HG02623 (cell line): ENCODE data around the gene PLPP2.

ENCODE experiments used
- ATAC-seq: cut with Tn5 transposase; IDR thresholded peaks from one replicate; pipeline ENCODE4 v1.9.1; 2021; ENCODE audit warnings: moderate library complexity; ENCODE audit not compliant: unreplicated experiment

The PLPP2 gene

GRCh38 chr19:317710-318508 lies 26.7 kb upstream of the PLPP2 start:
- ATAC-seq: no peak

DNA sequence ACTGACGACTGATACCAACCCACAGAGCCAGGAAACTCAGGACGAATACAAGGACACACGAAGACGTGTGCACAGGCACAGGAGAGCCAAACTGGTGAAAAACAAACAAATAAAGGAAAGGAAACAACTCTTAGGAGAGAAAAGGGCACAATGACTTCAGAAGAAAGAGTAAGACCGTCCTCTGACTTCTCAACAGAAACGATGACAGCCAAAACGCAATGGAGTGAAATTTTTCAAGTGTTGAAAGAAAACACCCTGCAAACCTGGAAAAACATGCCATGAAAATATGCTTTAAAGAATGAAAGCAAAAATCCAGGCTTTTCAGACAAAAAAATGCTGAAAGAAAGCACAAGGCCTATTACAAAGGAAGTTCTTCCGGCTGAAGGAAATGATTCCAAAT lies 24.6 kb upstream of the PLPP2 start:
- ATAC-seq: no peak

GRCh38 chr19:313988-314815 lies 23.0 kb upstream of the PLPP2 start:
- no peak for ATAC-seq

DNA sequence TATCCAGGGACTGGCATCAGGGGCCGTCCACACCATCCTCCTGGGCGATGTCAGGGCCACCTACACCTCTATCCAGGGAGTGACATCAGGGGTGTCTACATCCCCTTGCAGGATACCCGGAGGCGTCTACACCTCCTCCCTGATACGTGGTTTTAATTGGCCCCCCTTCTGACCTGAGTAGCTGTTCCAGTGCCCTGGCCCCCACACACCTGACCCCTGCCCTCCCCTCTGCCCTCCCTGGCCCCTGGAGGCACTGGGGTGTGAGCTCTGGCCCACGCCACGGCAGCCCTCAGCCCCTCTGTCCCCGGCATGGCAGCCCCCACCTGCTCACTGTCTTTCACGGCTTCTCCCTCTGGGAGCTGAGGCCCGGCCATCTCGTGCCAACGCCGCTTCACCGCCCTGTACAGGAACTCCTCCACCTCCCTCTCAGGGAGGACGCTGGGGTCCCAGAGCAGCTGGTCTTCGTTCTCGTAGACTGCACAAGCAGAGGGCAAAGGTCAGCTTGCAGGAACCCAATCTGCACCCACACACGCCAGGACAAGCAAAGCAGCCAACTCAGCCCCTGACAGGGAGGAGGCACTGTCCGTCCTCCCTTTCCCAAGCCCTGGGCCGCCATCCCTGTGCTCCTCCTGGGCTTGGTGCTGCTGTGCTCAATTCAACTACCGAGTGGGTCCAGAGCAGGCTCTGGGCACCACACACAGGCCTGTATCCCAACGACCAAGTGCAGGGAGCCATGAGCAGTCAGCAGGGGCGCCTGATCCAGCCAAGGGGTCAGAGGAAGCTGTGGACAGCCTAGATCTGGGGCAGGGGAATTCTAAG lies 22.2 kb upstream of the PLPP2 start:
- ATAC-seq: no peak

- no peak for ATAC-seq
Measured at GRCh38 chr19:311813-312261, 20.6 kb upstream of the PLPP2 start.

GRCh38 chr19:310781-311496 lies 19.7 kb upstream of the PLPP2 start:
- ATAC-seq: no peak

- no peak for ATAC-seq
Measured at GRCh38 chr19:310141-310651, 19.0 kb upstream of the PLPP2 start.

- no peak for ATAC-seq
Measured at GRCh38 chr19:309206-309565, 18.0 kb upstream of the PLPP2 start.

GRCh38 chr19:308471-309205 lies 17.4 kb upstream of the PLPP2 start:
- no peak for ATAC-seq

- no peak for ATAC-seq
Measured at GRCh38 chr19:307793-308420, 16.7 kb upstream of the PLPP2 start.

DNA sequence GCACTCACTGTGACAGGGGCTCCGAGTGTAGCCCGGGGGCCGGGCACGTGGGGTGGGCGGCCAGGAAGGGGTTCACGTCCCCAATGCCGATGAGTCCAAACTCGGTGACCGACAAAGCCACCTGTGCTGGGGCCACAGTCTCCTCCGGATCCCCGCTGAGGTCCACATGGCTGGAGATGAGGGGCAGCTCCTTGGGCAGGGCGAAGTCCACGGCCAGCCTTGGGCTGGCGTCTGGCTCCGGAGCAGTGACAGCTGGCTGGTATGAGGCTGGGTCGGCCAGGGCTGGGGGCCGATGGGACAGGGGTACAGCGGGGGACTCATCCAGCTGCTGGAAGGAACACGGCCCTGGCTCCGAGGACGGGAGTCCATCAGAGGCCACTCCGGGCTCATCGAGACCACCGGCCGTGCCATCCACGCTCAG lies 15.9 kb upstream of the PLPP2 start:
- ATAC-seq: no peak

DNA sequence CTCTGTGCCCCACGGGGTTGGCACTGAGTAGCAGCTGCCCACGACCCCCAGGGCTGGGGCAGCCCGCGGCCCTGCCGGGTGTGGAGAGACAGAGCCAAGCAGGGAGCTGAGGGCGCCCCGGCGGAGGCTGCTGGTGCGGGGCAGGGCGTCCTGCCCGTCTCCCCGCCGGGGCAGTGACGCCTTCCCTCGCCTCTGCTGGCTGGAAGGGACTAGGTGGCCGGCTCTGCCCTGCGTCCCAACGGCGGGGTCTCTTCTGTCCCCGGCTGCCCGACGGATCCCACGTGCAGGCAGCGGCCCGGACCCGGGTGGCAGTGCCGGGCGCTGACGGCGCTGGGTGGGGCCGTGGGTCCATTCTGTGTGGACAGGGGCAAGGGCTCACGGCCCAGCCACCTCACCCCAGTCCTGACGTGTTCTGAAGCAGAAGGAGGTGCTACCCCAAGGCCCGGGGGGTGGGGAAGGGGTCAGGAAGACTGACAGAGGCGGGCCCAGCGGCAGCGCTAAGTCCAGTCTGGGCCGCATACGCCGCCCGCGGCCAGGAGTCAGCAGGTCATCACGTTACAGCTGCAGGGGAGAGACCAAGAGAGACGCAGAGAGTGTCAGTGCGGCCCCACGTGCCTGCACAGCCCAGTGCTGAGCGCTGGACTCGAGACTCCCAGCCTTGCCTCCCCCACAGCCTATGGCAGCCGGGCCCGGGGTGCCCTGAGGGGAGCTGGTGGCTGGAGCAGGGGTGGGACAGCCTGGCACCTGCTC lies 15.1 kb upstream of the PLPP2 start:
- no peak for ATAC-seq

DNA sequence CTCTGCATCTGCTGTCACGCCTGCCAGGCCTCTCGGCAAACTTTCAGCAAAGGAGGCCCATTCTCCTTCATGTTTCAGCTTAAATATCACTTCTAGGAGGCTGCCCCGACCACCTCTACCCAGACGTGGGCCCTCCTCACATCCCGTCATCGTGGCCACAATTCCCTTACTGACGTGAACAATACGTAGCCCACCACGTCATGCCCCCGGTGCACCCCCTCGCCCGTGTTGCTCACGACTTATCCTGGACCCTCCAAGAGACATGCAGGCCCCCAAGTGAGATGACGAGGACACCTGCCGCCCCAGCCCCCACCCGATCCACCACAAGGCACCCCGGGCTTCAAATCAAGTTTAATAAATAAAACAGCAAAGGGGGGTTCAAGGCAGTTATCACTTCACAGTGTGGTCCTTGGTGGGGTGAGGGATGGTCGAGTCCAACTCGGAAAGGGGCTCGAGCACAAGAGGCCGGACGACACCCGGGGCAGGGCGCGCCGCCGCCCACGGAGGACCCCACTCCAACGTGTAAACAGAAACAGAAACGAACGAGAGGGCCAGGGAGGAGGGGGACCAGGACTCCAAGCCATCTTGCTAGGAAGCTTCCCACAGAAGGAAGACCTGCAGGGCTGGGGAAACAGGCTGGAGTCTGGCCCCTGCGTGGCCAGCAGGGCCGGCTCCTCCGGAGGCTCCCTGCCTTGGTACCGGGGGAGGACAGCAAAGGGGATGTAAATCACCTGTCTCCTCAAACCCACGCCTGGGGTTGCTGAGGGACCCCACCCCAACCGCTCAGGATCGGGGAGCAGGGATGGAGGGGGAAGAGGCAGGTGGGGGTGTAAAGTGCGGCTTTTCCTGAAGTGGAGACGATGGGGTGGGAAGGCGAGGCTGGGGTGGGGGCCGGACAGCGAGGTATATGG lies 14.3 kb upstream of the PLPP2 start:
- ATAC-seq: no peak

GRCh38 chr19:296476-297225 lies 5.4 kb upstream of the PLPP2 start:
- ATAC-seq: no peak

GRCh38 chr19:295687-296370 lies 4.6 kb upstream of the PLPP2 start:
- ATAC-seq: no peak

- no peak for ATAC-seq
Measured at GRCh38 chr19:294946-295686, 3.9 kb upstream of the PLPP2 start.
